ENCODE data around the gene KLF16. TPM values are rescaled to one million over a fixed set of nuclear protein-coding genes. Genes with fewer than 3 reads are reported as not detected.

KLF16 gene
- total RNA-seq, 1 experiment from 2014 or later, result 45.5 TPM

GRCh38 chr19:1805401-1806183 lies 57.8 kb downstream of the KLF16 start:
- Mint-ChIP-seq H3K27me3 (ENCODE audit: insufficient read depth, unreplicated experiment) (no peaks in the 10 kb centered on the region), H3K9me3 (ENCODE audit: unreplicated experiment) (no peaks in the 10 kb centered on the region), H3K4me3 (ENCODE audit: unreplicated experiment) (no peak overlapping the region), H3K4me1 (ENCODE audit: insufficient read depth, unreplicated experiment) (no peaks in the 10 kb centered on the region), H3K27ac (ENCODE audit: low read depth, unreplicated experiment) (no peak overlapping the region), H3K36me3 (ENCODE audit: insufficient read depth, unreplicated experiment) (peaks cover 11% of the 10 kb centered on the region)
- no TSS peak for BruUV-seq (replicated peaks)
- intact Hi-C loops (cut with micrococcal nuclease), result no loop called here
- TF ChIP-seq CTCF (IDR thresholded peaks at IDR 0.05; ENCODE audit: unreplicated experiment), result no peak
- CTCF ChIA-PET, result interaction anchor here (1.7 kb wide), 1 partner anchor 133 kb away, joined by 4 read pairs; no protein-coding TSS in a partner anchor
- DNase-seq (ENCODE audit: unreplicated experiment), result no peak
- POLR2A ChIA-PET, result no interaction called here

GRCh38 chr19:1804858-1805257 lies 58.5 kb downstream of the KLF16 start:
- intact Hi-C loops (cut with micrococcal nuclease), result no loop called here
- Mint-ChIP-seq H3K27me3 (ENCODE audit: insufficient read depth, unreplicated experiment) (no peaks in the 10 kb centered on the region), H3K36me3 (ENCODE audit: insufficient read depth, unreplicated experiment) (peaks cover 13% of the 10 kb centered on the region), H3K27ac (ENCODE audit: low read depth, unreplicated experiment) (no peak overlapping the region), H3K4me1 (ENCODE audit: insufficient read depth, unreplicated experiment) (no peaks in the 10 kb centered on the region), H3K4me3 (ENCODE audit: unreplicated experiment) (no peak overlapping the region), H3K9me3 (ENCODE audit: unreplicated experiment) (no peaks in the 10 kb centered on the region)
- BruUV-seq (replicated peaks), result no TSS peak
- ChIA-PET CTCF (interaction anchor here (0.6 to 1.7 kb wide), 2 partner anchors 15 to 132 kb away, joined by 3 to 4 read pairs; no protein-coding TSS in a partner anchor), POLR2A (no interaction called here)
- no peak for TF ChIP-seq CTCF (IDR thresholded peaks at IDR 0.05; ENCODE audit: unreplicated experiment)
- no peak for DNase-seq (ENCODE audit: unreplicated experiment)

Small RNA genes lying within 50 kb of the gene (microRNA-seq; reads per million reads assigned to microRNA genes)
- 6.2 reads per million, percentile 40 among the genes with 10 or more reads in this experiment for gene MIR1909

Other genes starting within 250 kb of the KLF16 start
- 79.7 and 100 TPM in 2 replicates for gene TCF3, start 211.0 kb downstream of the KLF16 start, total RNA-seq (2022)
- gene ONECUT3, start 110.1 kb downstream of the KLF16 start, total RNA-seq (2022), result 0.02 TPM in 1 of 2 replicates, not detected in the other
- gene ATP8B3, start 51.3 kb downstream of the KLF16 start, total RNA-seq (2022), result 5.6 and 9.3 TPM in 2 replicates
- 28.7 and 36.4 TPM in 2 replicates for gene REXO1, start 15.1 kb downstream of the KLF16 start, total RNA-seq (2022)
- 38.9 and 39.5 TPM in 2 replicates for gene ABHD17A, start 21.9 kb upstream of the KLF16 start, total RNA-seq (2022)
- gene ADAT3, start 41.8 kb upstream of the KLF16 start, total RNA-seq (2022), result 6.8 and 6.9 TPM in 2 replicates
- 48.7 and 67.2 TPM in 2 replicates for gene SCAMP4, start 41.8 kb upstream of the KLF16 start, total RNA-seq (2022)
- 48.5 and 54.4 TPM in 2 replicates for gene CSNK1G2, start 77.6 kb upstream of the KLF16 start, total RNA-seq (2022)
- gene BTBD2, start 152.1 kb upstream of the KLF16 start, total RNA-seq (2022), result 53.1 and 53.4 TPM in 2 replicates
- 146 and 224 TPM in 2 replicates for gene MKNK2, start 187.7 kb upstream of the KLF16 start, total RNA-seq (2022)
- 40.9 and 47.2 TPM in 2 replicates for gene MOB3A, start 232.7 kb upstream of the KLF16 start, total RNA-seq (2022)
- 3.1 and 5.3 TPM in 2 replicates for gene IZUMO4, start 233.3 kb upstream of the KLF16 start, total RNA-seq (2022)